Measurements from ENCODE around the gene LAMTOR2. TPM values are rescaled to one million over a fixed set of nuclear protein-coding genes. Genes with fewer than 3 reads are reported as not detected.

LAMTOR2 gene
- total RNA-seq, 1 experiment from 2014 or later = 60.2 TPM

GRCh38 chr1:156101880-156102279, 47.3 kb downstream of the LAMTOR2 start:
- DNase-seq (ENCODE audit: low read depth, low spot score) = no peak
- Histone ChIP-seq H2AFZ (ENCODE audit: low read depth, low read length, poor library complexity, severe bottlenecking) (no peak overlapping the region), H3K27ac (ENCODE audit: low read depth, low read length) (peak overlapping the region; percentile 96; the same call in 1 of the 2 replicates), H3K36me3 (ENCODE audit: control insufficient read depth in 1 of 2, insufficient read depth in 2 of 2, low read length in 2 of 2) (no peaks in the 10 kb centered on the region), H3K27me3 (ENCODE audit: insufficient read depth, low read length) (no peaks in the 10 kb centered on the region), H3K9ac (ENCODE audit: low read length) (peak overlapping the region; percentile 14; the same call in 1 of the 2 replicates), H4K20me1 (ENCODE audit: insufficient read depth) (no peaks in the 10 kb centered on the region), H3K79me2 (ENCODE audit: insufficient read depth, low read length) (0 out of 2 replicates have a peak, but pooled peaks cover 3% of the 10 kb centered on the region), H3K4me1 (ENCODE audit: control insufficient read depth in 1 of 2, insufficient read depth in 2 of 2, low read length in 2 of 2) (peaks cover 66 to 96% of the 10 kb centered on the region in 2 experiments), H3K4me3 (replicated peaks in 1 of 2; ENCODE audit: low read depth in 1 of 2, low read length in 2 of 2) (no peak overlapping the region), H3K9me2 (ENCODE audit: insufficient read depth) (no peaks in the 10 kb centered on the region), H3K4me2 (ENCODE audit: low read length) (peak overlapping the region; percentile 89), H3K9me3 (ENCODE audit: control insufficient read depth in 1 of 2, insufficient read depth in 1 of 2, low read depth in 1 of 2, low read length in 2 of 2) (no peaks in the 10 kb centered on the region)
- RAD21 ChIA-PET (ENCODE audit: low non-redundant PET in 1 of 2, low total read pairs in 2 of 2, uncharacterized antibody in 2 of 2, unreplicated experiment in 2 of 2) = interaction anchor here in 1 of 2 experiments (1.9 kb wide), 1 partner anchor 28 kb away, joined by 9 read pairs; no protein-coding TSS in a partner anchor
- CTCF ChIA-PET = interaction anchor here (2.4 to 2.6 kb wide), 2 partner anchors 24 to 28 kb away, joined by 11 to 13 read pairs; no protein-coding TSS in a partner anchor
- POLR2A ChIA-PET = interaction anchor here (0.7 to 4.5 kb wide), 4 partner anchors 12 to 303 kb away, joined by 3 to 28 read pairs (median 16); partner anchors contain the start of gene LMNA
- no peak for ATAC-seq
- BruUV-seq (replicated peaks) = no TSS peak
- TF ChIP-seq EZH2 (IDR thresholded peaks at IDR 0.05) = no peak
- intact Hi-C loops (cut with micrococcal nuclease) = no loop called here

DNA sequence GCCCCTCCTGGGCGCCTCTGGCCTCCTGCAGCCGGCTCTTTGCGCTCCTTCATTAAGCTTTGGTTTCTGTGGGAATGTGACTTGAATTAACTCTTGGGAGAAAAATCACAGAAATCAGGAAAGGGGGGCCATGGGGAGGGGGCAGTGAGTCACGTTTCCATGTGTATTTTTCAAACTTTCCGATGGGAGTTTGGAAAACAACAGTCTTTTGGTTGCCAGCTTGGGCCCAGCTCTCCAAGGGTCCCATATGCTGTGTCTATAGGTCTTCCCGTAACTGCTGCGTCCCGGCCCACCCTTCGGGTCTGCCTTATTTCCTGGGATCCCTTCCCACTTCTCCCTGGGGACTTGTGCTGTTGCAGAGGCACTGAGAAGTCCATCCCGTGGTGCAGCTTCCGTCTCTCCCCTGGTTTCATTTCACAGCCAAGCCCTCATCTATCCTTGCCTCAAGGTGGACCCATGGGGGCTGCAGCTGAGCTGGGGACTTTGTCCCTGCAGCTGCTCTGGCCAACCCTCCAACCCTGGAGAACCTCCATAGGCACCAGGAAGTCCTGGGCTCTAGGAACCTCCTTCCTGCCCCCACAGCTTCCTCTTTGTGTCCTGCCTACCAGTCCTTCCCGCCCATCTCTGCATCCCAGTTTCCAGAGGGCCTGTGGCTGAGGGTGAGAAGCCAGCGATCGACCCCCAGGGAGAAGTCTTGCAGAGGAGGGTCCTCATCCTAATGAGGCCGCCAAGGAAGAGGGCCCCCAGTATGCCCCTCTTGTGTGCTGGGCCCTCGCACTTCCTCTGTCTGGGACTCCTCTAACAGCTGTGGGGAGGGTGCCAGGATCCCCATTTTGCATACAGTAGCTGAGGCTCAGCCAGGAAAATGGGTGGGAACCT, 48.3 kb downstream of the LAMTOR2 start:
- peak overlapping the region; percentile 96 for H3K27ac ChIP-seq (ENCODE audit: low read depth, low read length)
- H3K4me2 ChIP-seq (ENCODE audit: low read length) = peak overlapping the region; percentile 89

More for the DNA sequence above, 48.3 kb downstream of the LAMTOR2 start:
- H3K9me2 ChIP-seq (ENCODE audit: insufficient read depth) = no peaks in the 10 kb centered on the region
- H3K79me2 ChIP-seq (ENCODE audit: insufficient read depth, low read length) = 0 out of 2 replicates have a peak, but pooled peaks cover 3% of the 10 kb centered on the region
- H4K20me1 ChIP-seq (ENCODE audit: insufficient read depth) = no peaks in the 10 kb centered on the region
- no peaks in the 10 kb centered on the region for H3K36me3 ChIP-seq (ENCODE audit: control insufficient read depth in 1 of 2, insufficient read depth in 2 of 2, low read length in 2 of 2)
- no peaks in the 10 kb centered on the region for H3K9me3 ChIP-seq (ENCODE audit: control insufficient read depth in 1 of 2, insufficient read depth in 1 of 2, low read depth in 1 of 2, low read length in 2 of 2)
- peak overlapping the region in 1 of 2 experiments; percentile 19; a peak in 2 of 4 replicates for H3K4me3 ChIP-seq (replicated peaks in 1 of 2; ENCODE audit: low read depth in 1 of 2, low read length in 2 of 2)
- no TSS peak for BruUV-seq (replicated peaks)
- intact Hi-C loops (cut with micrococcal nuclease) = no loop called here
- H2AFZ ChIP-seq (ENCODE audit: low read depth, low read length, poor library complexity, severe bottlenecking) = no peak overlapping the region
- no peak for TF ChIP-seq REST (IDR thresholded peaks at IDR 0.05; ENCODE audit: low read depth)
- peak; percentile 79 for TF ChIP-seq POLR2A (IDR thresholded peaks at IDR 0.05; ENCODE audit: borderline replicate concordance, extremely low read depth, insufficient read depth, insufficient read length)
- peak; percentile 62; the same call in 1 of the 2 replicates for TF ChIP-seq POLR2AphosphoS5 (IDR thresholded peaks at IDR 0.05; ENCODE audit: low read depth, low read length)
- H3K4me1 ChIP-seq (ENCODE audit: control insufficient read depth in 1 of 2, insufficient read depth in 2 of 2, low read length in 2 of 2) = peaks cover 71 to 96% of the 10 kb centered on the region in 2 experiments
- ATAC-seq = peak; percentile 28
- CTCF ChIA-PET = interaction anchor here (0.5 to 2.6 kb wide), 6 partner anchors 11 to 27 kb away, joined by 3 to 13 read pairs (median 7); partner anchors contain the start of gene LMNA
- RAD21 ChIA-PET (ENCODE audit: low non-redundant PET in 1 of 2, low total read pairs in 2 of 2, uncharacterized antibody in 2 of 2, unreplicated experiment in 2 of 2) = interaction anchor here (0.6 to 3.0 kb wide), 5 partner anchors 20 to 27 kb away, joined by 3 to 14 read pairs (median 7); no protein-coding TSS in a partner anchor
- DNase-seq (ENCODE audit: low read depth, low spot score) = no peak
- H3K27me3 ChIP-seq (ENCODE audit: insufficient read depth, low read length) = no peaks in the 10 kb centered on the region
- H3K9ac ChIP-seq (ENCODE audit: low read length) = peak overlapping the region; percentile 84
- POLR2A ChIA-PET = interaction anchor here (0.7 to 4.5 kb wide), 8 partner anchors 11 to 302 kb away, joined by 3 to 28 read pairs (median 9); partner anchors contain the start of gene LMNA

Measured in HCT116 (cell line).